HG02759 (cell line): ENCODE data around the gene ZFP62.

Experiments
- ATAC-seq: cut with Tn5 transposase; IDR thresholded peaks from one replicate; pipeline ENCODE4 v1.9.1; 2021; ENCODE audit warnings: mild to moderate bottlenecking, moderate library complexity; ENCODE audit not compliant: unreplicated experiment

ZFP62 gene

GRCh38 chr5:180869587-180869986, 8.5 kb upstream of the ZFP62 start:
- no peak for ATAC-seq

- no peak for ATAC-seq
Observed at GRCh38 chr5:180868960-180869359, 7.9 kb upstream of the ZFP62 start.

DNA sequence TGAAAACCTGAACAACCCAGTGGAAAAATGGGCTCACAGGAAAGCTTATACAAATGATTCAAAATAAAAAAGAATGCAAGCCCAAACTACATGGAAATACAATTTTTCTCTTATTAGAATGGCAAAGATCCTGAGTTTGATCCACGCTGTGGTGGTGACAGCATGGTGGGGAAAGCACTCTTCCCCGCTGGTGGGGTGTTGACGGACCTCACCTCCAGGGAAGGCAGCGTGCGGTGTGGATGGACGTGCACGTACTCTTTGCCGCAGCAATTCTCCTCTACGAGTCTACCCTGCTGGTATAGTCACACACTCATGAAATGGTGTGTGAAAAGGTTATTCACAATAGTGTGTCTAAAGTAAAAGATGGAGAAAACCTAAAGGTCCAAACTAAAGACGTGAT, 5.9 kb upstream of the ZFP62 start:
- no peak for ATAC-seq

- no peak for ATAC-seq
Observed at GRCh38 chr5:180865981-180866695, 5.1 kb upstream of the ZFP62 start.

GRCh38 chr5:180862645-180863044, 1.6 kb upstream of the ZFP62 start:
- no peak for ATAC-seq

GRCh38 chr5:180860273-180860886, 696 bp downstream of the ZFP62 start:
- peak; percentile 39 for ATAC-seq

- no peak for ATAC-seq
Observed at GRCh38 chr5:180858586-180858985, 2.5 kb downstream of the ZFP62 start.

DNA sequence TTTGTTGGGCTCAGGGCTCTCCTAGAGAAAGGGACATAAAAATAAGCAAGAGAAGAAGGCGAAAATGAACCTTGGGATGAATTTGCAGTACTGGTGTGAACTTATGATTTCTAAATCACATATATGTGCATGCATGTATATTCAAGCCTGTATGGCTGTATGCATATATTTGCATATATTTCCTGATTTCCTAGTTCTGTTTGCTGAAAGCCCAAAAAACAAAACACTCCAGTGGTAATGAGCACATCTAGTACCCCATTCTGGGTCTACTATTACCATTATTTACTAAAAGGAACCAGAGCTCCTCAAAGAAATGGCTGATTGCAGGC, 7.3 kb downstream of the ZFP62 start:
- no peak for ATAC-seq

DNA sequence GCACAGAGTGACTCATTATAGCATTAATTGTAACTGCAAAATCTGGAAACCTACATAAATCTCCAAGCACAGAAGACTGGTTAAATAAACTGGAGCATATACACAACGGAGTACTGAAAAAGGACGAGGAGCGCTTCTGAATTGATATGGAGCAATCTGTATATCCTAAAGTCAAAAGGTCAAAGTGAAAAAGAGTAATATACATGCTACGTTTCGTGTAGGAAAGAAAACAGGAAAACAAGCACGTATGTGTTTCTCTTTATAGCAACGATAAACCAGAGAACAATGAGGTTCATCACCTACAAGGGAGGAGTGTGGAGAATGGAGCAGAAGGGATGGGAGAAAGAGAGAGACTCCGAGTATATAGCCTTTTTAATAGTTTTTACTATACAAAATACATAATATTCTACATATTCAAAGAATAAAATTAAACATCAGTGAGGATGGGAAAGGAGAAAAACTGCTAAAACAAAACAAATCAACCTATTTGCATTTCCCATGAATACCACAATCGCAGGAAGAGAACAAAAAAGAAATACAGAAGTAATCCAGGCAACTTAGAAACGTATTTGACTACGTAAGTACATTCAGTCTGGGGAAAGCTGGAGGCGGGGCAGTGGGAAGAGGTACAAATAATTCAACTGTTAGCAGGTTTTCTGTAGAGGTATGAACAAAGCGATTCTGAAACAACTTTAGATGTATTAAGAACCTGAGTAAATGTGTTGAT, 7.8 kb downstream of the ZFP62 start:
- ATAC-seq: no peak

GRCh38 chr5:180852495-180852894, 8.6 kb downstream of the ZFP62 start:
- no peak for ATAC-seq

GRCh38 chr5:180850434-180851078, 10.5 kb downstream of the ZFP62 start:
- ATAC-seq: no peak

GRCh38 chr5:180849827-180850226, 11.2 kb downstream of the ZFP62 start:
- ATAC-seq: no peak

GRCh38 chr5:180848878-180849277, 12.2 kb downstream of the ZFP62 start:
- ATAC-seq: no peak

DNA sequence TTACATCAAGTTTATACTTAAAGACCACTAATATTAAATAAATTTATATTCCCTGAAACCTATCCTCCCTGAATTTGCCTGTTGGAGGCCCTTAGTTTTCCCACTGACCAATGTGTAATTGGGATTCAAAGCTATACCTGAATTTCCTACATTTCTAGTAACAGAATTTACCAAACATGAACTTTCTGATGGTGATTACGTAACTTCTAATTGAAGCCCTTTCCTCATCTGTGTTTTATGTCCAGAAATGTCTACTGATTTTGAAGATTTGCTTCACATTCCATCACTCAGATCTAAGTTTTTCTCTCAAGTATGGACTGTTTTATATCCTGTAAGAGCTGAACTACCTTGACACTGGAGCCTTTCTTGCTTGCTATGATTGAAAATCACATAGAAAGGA, 12.8 kb downstream of the ZFP62 start:
- no peak for ATAC-seq

- no peak for ATAC-seq
Observed at GRCh38 chr5:180847026-180847425, 14.1 kb downstream of the ZFP62 start.

DNA sequence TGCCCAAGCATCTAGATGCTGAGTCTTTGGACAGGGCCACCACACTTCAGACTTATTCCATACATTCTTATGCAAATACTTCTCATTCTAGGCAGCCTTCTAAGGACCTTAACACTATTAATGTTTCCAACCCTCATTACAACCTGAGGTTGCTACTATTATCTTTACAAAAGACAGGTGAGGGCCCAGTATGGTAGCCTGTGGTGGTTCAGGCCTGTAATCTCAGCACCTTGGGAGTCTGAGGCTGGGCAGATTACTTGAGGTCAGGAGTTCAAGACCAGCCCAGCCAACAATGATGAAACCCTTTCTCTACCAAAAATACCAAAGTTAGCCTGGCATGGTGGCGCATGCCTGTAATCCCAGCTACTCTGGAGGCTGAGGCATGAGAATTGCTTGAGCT, 16.2 kb downstream of the ZFP62 start:
- ATAC-seq: no peak

- no peak for ATAC-seq
Observed at GRCh38 chr5:180844432-180844831, 16.6 kb downstream of the ZFP62 start.

DNA sequence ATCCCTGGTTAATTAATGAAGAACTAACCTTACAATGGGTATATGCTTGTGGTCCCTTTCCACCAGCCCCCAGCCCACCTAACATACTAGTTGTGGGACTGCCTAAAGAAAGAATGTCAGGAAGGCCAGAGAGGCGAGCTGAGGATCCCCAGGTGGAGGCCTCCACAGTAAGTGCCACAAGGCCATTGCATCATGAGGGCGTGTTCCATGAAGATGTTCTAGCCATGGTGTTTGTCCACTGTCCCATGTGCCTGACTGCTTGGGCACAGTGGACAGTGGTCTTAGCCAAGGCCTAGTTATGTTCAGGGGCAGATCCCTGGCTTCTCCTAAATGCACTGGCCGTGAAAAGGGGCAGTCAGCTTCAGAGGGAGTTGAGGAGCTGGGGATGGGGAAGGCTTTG, 21.1 kb downstream of the ZFP62 start:
- no peak for ATAC-seq

DNA sequence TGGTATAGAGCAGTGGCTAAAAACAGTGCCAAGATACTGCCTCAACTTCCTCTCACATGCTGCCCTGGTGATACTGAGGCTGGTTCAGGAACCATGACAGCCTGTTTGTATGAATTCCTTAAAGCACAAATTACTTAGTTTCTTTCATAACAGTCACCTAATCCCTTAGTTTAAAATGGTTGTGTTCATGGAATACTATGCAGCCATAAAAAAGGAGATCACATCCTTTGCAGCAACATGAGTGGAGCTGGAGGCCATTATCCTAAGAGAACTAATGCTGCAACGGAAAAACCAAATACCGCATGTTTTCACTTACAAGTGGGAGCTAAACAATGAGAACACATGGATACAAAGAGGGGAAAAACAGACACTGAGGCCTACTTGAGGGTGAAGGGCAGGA, 21.8 kb downstream of the ZFP62 start:
- no peak for ATAC-seq

DNA sequence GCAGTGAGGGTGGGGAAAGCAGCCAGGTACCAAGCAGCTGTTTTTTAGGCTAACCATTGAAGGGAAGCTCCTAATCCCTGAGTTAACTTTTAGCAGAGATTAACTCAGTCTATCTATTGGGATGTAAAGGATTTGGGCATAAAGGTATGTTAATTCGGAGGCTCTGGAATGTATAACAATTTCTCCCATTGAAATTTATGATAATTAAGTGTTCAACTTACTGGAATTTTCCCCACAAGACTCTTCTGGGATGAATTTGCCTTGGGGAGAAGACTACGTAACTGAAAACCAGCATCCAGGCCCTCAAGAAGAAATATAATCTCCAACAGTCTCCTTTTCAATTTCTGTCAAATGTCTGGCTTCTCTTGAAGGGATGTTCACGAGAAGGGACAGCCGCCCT, 23.6 kb downstream of the ZFP62 start:
- ATAC-seq: no peak

DNA sequence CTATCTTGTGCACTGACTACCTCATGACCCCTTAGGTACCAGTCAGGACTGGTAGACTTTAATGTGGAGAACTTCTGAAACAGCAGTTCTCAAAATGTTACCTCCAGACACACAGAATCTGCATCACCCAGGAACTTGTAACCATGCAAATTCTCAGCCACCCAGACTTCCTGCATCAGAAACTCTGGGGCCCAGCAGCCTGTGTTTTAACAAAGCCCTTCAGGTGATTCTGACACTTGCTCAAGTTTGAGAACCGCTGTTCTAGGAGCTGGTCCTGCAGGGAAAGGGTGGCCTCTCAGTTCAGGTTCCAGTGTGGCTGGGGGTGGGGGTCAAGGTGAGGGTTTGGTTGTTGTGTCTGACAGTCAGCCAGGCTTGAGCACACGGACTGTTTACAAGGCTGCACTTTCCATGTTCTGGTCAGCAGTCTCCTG, 28.4 kb downstream of the ZFP62 start:
- ATAC-seq: peak; percentile 43
